NCI-H2029 (cell line): ENCODE results near the gene STAT3.
"Not testable (repeated sequence)": the region's sequence is repeated elsewhere in the genome, so short reads cannot be mapped to it uniquely, and the experiment has no call there.

Experiments
- DNase-seq: peaks from one replicate; lab custom pipeline; 2025; lab: John Stamatoyannopoulos, UW

STAT3 gene

DNA sequence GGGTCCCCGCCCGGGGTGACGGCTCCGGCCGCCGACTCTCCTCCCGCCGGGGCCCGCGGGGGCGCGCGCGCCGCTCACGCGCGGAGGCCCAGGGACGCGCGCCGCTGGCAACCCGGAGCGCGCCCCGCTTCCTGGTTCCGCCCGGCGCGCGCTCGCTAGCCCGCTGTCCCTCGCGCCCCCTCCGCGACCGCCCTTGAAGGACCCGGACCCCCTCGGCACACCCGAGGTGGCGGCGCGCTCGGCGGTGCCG, 112.0 kb downstream of the STAT3 start, which contains the start of gene STAT5B:
TSS of gene STAT5B (minus strand) at position 33 of the 250 bp plus-strand sequence. CDS start 44,264 bp downstream, outside the sequence.
- DNase-seq: peak; percentile 46

DNA sequence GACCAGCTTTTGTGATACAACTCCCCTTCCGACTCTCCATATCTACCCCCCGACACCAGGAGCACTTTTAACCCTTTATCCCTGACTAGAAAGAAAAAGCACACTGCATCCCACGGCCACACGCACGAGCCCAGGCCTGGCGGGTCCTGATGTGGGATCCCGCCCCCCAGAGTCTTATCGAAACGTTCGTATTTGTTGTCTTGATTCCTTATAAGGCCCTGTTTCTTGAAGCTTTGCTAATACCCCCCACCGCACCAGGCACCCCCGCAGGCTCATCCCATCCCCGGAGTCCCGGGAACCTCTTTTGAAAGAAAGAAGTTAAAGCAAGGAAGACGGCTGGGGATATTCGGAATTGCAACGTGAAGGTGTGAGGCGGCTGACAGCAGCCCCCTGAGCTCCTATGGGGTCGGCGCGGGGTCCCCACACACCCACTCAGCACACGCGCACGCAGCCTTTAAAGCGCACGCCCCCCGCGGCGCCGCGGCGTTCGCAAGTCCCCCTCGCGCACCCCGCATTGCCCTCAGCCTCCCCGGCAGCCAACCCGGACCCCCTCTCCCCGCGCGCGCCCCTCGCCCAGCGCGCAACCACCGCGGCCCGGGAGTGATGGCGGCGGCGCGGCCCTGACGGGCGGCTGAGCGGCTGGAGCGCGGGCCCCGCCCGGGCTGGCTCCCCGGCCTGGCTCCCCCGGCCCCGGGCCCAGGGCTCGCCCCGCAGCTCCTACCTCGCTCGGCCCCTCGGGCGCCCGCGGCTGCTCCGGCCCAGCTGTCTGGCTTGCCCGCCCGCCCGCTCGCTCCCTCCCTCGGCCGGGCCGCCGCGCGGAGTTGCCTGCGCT, 112.5 kb downstream of the STAT3 start:
- DNase-seq: no peak

DNA sequence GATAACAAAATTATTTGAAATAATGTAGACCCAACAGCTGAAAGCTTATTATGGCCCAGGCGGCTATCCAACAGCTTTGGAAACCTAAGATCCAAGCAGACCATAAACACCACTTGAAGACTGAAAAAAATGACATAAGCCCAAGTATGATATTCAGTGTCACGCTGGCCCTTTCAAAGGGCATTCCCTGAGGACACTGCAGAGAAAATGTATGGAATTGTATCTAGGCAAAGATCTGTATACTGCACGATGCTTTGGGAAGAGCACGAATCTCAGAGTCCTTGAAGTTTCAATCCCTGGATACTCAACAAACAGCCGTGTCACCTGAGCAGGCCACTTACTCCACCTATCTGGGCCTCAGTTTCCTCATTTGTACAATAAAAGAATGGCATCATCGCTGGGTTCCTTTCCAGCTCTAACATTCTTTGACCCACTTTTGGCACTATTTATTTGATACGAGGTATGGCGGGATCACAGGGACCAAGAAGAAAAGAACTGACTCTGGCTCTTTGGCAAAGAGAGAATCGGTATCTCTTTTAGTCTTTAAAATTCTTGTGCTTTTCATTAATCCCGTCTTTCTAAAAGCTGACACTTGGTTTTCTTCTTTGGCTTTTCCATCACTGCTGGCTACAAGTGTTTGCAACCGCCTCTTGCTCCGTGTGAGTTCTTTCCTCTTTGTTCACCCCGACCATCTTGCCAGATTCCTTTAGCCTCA, 113.3 kb downstream of the STAT3 start:
- DNase-seq: no peak

DNA sequence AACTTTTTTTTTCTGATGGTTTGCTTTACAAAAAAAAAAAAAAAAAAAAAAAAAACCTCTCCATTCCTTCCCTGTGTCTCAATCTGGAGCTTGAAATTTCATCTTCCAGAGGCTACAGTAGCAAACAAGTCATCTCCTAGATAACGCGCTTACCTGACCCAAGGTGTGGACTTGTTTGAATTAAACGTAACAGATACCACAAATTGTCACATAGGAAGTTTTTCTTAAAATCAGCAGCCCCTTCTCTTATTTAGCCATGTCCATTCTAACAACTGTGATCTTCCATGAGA, 114.0 kb downstream of the STAT3 start:
- no peak for DNase-seq

DNA sequence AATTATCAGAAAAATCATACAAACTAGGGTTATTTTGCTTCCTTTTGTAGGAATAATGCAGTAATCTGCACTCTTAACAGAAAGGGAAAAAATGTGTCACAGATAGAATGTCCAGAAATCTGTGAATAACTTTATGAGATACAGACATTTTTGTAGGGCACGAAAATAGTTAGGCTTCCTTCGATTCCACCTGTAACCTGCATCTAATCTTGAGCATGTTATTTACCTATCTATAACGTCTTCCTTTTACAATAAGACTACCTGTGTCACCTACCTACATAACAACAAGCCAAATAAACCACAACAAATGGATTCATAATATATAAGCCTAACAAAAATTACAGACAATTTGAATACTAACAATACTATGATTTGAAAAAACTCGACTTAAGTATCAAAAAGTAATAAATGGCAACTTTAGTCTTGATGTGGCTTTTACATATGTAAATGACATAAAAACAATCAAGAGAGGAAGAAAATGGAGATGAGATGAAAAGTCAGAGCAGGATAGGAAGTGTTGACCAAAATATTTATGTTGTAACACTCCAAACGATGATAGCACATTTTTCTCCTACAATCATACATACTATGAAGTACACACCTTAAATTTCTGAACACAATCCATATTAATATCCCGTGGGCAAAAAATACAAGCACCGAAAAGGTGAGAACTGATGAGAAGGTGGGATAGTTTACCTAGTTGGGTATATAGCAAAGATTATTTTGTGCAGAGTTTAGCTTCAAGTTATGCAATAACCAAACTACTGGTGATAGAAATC, 114.6 kb downstream of the STAT3 start:
- no peak for DNase-seq

DNA sequence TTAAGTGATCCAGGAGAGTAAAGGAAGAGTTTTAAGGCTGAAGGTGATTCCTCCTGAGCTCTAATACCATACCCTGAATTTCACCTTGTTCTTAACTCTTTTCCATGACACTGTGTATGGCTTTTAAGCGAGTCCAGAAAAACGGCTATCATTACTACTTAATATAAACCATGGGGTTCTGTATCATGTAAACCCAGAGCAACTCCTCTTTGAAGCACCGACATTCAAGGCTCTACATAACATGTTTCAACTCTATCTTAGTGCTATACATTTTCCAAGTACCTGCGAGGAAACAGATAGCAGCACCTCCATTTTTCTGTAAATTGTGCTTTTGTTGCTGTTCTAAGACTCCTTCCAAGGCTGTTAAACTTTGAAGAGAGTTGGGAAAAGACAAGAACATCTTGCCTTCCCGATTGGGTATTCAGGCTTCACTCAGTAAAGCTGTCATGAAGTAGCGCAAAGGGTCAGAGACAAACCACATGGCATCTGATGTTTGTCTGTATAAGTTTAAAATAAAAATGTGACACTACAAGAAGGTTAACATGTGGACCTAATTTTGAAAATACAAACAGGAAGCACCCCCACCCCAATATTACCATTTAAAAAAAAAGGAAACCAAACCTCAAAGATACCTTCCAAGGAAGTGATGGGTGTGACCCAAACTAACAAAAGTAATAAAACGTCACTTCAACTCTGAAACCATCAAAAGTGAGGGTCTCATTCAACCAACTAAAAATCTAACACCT, 115.9 kb downstream of the STAT3 start:
- no peak for DNase-seq

DNA sequence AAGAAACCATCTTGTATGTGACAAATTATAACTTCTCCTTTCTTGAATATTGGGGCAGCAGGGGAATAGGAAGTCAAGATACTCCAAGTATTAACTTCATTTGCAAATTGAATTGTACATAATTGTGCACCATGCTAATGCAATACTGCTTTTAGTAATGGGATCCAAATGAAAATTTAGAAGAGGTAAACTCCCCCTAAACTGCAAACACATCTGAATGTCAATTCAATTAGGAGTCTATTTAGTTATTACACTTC, 116.5 kb downstream of the STAT3 start:
- no peak for DNase-seq

DNA sequence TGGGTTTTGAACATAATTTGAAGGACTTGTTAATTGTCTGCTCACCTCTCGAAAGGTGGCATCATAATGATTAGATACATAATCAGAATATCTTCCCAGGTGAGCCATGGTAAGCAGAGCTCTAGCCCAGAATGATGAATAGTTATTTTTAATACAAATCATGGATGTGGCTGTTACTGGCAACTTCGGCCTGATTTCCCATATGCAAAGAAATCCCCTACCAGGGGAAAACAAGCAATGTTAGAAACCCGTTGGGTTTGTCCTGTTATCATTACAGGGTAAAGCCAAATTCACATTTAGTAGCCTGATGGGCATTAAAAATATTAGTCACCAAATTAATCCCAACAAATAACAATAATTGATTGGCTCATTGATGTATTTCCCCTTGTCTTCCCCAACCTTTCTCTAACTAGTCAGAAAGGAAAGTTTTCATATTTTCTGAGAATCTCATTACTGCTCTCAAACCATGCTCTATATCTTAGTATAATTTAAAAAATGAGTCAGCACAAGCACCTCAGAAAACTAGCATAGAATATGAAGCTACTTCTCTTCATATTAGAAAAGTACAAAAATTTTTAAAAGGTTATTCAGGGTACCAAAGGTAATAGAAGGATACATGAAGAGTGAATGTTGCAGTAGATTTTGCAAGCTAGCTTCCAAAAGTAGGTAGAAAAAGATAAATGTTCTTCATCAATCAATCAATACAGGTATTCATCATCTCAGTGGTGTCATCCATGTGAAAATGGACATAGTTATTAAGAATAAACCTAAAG, 117.0 kb downstream of the STAT3 start:
- no peak for DNase-seq

DNA sequence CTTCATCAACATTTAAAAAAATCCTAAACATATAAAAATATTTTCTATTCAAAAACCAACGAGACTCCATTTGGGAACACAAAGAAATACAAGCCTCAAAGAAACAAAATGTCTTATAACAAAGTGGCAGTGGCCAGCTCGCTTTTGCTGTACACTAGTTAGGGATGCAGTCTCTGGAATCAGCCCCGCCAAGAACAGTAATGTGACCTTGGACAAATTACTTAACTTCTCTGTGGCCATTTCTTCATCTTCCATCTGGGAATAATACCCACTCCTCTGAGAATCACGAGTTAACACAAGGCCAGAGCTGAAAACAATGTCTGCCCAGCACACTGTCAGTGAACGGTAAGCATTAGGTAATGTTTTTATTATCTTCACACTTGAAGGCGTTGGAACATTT, 117.6 kb downstream of the STAT3 start:
- DNase-seq: no peak

DNA sequence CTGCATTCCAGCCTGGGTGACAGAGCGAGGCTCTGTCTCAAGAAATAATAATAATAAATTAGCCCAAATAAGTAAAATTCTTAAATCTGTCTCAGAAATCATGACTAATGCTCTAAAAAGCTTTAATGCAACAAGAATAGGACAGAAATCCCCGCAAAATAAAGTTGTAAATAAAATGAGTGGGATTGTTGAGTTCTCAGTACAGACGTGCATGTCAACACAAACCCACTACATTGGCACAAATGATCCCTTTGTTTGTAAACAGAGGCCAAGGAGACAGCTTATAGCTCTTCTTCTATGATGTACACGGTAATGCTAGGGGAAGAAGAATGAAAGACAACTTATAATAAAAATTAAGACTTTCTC, 118.1 kb downstream of the STAT3 start:
- DNase-seq: no peak

DNA sequence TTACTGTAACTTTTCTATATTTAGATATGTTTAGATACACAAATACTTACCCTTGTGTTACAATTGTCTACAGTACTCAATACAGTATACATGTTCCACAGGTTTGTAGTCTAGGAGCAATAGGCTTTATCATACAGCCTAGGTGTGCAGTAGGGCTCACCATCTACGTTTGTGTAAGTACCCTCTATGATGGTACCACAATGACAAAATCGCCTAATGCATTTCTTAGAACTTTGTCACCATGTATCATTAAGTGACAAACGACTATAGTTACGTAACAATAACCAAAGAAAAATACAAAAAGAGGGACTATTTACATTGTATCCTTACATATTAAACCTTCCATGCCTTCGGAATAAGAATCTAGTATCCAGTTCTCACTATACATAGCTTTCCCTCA, 120.0 kb downstream of the STAT3 start:
- no peak for DNase-seq

DNA sequence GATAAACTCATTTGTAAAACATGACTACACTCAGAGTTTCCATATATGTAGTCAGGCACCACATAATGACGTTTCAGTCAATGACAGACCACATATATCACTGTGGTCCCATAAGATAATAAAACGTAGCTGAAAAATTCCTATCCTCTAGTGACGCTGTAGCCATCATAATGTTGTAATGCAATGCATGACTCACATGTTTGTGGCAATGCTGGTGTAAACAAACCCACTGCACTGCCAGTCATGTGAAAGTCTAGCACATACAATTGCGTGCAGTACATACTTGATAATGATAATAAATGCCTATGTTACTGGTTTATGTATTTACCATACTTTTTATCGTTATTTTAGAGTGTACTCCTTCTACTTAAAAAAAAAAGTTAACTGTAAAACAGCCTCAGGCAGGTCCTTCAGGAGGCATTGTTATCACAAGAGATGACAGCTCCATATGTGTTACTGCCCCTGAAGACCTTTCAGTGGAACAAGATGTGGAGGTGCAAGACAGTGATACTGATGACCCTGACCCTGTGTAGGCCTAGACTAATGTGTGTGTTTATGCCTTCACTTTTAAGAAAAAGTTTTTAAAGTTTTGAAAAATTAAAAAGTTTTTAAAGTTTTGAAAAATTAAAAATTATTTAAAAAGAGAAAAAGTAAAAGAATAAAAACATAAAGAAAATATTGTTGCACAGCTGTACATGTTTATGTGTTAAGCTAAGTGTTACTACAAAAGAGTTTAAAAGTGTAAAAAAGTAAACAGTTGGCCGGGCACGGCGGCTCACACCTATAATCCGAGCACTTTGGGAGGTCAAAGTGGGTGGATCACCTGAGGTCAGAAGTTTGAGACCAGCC, 121.1 kb downstream of the STAT3 start:
- no peak for DNase-seq

DNA sequence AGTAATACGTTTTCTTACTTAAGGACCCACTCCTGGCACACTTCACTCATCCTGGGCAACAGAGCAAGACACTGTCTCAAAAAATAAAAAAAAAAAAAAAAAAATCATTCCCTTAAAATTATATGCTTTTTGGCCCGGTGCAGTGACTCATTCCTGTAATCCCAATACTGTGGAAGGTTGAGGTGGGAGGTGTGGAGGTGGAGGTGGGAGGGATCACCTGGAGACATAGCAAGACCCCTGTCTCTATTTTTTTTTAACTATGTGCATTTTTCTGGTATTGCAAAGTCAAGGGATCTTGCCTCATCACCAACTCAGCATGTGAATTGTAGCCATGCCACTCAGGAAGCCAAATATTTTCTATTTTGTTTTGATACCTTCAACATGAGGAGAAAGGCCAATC, 121.8 kb downstream of the STAT3 start:
- DNase-seq: no peak

DNA sequence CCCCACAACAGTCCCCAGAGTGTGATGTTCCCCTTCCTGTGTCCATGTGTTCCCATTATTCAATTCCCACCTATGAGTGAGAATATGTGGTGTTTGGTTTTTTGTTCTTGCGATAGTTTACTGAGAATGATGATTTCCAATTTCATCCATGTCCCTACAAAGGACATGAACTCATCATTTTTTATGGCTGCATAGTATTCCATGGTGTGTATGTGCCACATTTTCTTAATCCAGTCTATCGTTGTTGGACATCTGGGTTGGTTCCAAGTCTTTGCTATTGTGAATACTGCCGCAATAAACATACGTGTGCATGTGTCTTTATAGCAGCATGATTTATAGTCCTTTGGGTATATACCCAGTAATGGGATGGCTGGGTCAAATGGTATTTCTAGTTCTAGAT, 123.9 kb downstream of the STAT3 start:
- not testable (repeated sequence) for DNase-seq
